NCI-H2107 (cell line): ENCODE measurements around the gene GTF3C5.
"Not testable (repeated sequence)": the region's sequence is repeated elsewhere in the genome, so short reads cannot be mapped to it uniquely, and the experiment has no call there.

Source experiments
- DNase-seq: peaks from one replicate; lab custom pipeline; 2025; lab: John Stamatoyannopoulos, UW

Gene GTF3C5

GRCh38 chr9:132996526-132996925, 34.3 kb upstream of the GTF3C5 start:
- DNase-seq = no peak

- no peak for DNase-seq
These were observed 33.2 kb upstream of the GTF3C5 start for GRCh38 chr9:132997591-132997990.

GRCh38 chr9:132998221-132998620, 32.6 kb upstream of the GTF3C5 start:
- DNase-seq = not testable (repeated sequence)

- DNase-seq = no peak
These were observed 31.8 kb upstream of the GTF3C5 start for GRCh38 chr9:132998831-132999635.

GRCh38 chr9:133002147-133003070, 28.4 kb upstream of the GTF3C5 start:
- DNase-seq = no peak

GRCh38 chr9:133003071-133003461, 27.7 kb upstream of the GTF3C5 start:
- DNase-seq = no peak

- no peak for DNase-seq
These were observed 27.1 kb upstream of the GTF3C5 start for GRCh38 chr9:133003671-133004090.

- no peak for DNase-seq
These were observed 26.5 kb upstream of the GTF3C5 start for GRCh38 chr9:133004091-133004998.

GRCh38 chr9:133004999-133005760, 25.6 kb upstream of the GTF3C5 start:
- no peak for DNase-seq

- DNase-seq = no peak
These were observed 24.8 kb upstream of the GTF3C5 start for GRCh38 chr9:133005957-133006356.

GRCh38 chr9:133006731-133007352, 24.0 kb upstream of the GTF3C5 start:
- DNase-seq = no peak

- DNase-seq = no peak
These were observed 22.4 kb upstream of the GTF3C5 start for GRCh38 chr9:133008406-133008805.

GRCh38 chr9:133008824-133009223, 22.0 kb upstream of the GTF3C5 start:
- DNase-seq = no peak

- DNase-seq = no peak
These were observed 20.8 kb upstream of the GTF3C5 start for GRCh38 chr9:133009906-133010582.

- DNase-seq = no peak
These were observed 16.1 kb upstream of the GTF3C5 start for GRCh38 chr9:133014696-133015095.

- DNase-seq = no peak
These were observed 7.5 kb upstream of the GTF3C5 start for GRCh38 chr9:133023117-133023890.

- DNase-seq = no peak
These were observed 4.4 kb upstream of the GTF3C5 start for GRCh38 chr9:133026426-133026825.

- no peak for DNase-seq
These were observed 3.7 kb upstream of the GTF3C5 start for GRCh38 chr9:133027134-133027533.

GRCh38 chr9:133028221-133028620, 2.6 kb upstream of the GTF3C5 start:
- DNase-seq = no peak

GRCh38 chr9:133029994-133030316, 842 bp upstream of the GTF3C5 start:
- no peak for DNase-seq
